ENCODE data around the gene CHFR.
"Not testable (repeated sequence)": the region's sequence is repeated elsewhere in the genome, so short reads cannot be mapped to it uniquely, and the experiment has no call there.

The CHFR gene

DNA sequence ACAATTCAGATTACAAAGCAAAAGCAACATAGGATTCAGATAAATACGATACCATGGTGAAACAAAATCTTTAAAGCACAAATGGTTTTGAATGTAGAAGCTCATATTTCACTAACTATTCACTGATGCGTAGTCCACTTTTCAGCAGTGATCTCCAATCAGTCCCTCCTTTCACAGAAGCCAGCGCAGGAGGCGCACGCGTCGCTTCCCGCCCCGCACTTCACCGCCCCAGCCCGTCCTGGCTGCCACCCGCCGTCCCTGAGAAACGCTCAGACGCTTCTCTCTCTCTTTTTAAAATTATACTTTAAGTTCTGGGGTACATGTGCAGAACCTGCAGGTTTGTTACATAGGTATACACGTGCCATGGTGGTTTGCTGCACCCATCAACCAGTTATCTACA lies 19.8 kb upstream of the CHFR start:
- no peak overlapping the region for H3K4me3 ChIP-seq (replicated peaks; ENCODE audit: low read depth, low read length)
- DNase-seq (ENCODE audit: low read depth) = no peak
- TF ChIP-seq, protein P1, sequence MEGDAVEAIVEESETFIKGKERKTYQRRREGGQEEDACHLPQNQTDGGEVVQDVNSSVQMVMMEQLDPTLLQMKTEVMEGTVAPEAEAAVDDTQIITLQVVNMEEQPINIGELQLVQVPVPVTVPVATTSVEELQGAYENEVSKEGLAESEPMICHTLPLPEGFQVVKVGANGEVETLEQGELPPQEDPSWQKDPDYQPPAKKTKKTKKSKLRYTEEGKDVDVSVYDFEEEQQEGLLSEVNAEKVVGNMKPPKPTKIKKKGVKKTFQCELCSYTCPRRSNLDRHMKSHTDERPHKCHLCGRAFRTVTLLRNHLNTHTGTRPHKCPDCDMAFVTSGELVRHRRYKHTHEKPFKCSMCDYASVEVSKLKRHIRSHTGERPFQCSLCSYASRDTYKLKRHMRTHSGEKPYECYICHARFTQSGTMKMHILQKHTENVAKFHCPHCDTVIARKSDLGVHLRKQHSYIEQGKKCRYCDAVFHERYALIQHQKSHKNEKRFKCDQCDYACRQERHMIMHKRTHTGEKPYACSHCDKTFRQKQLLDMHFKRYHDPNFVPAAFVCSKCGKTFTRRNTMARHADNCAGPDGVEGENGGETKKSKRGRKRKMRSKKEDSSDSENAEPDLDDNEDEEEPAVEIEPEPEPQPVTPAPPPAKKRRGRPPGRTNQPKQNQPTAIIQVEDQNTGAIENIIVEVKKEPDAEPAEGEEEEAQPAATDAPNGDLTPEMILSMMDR (IDR thresholded peaks at IDR 0.05; ENCODE audit: low read length, missing control alignments) = no peak

DNA sequence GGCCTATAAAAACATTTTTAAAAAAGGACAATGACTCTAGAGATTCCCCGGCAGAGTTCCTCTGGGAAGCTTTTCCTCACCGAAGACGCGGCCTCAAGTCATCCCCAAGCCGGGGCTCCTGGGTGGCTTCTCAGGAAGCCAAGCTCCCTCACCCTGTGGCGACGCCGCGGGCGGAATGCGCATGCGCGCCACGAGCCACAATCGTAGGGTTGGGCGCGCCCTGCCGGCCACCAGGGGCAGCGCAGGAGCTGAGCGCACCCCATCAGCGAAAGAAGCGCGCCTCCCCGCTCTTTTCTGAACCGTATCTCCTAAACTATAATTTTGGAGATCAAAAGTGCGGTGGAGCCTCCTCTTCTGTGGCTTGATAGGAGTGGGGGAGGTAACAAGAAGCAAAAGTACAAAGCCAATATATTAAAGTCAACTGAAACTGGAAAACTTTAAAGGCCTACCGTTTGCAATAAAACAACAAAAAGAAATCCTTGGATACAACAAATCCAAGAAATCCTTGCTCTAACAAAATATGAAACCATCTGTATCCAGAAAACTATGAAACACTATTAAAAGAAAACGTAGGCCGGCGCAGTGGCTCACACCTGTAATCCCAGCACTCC lies 17.4 kb upstream of the CHFR start:
- H3K4me3 ChIP-seq (replicated peaks; ENCODE audit: low read depth, low read length) = no peak overlapping the region
- peak; percentile 46 for DNase-seq (ENCODE audit: low read depth)
- TF ChIP-seq, protein P1 (IDR thresholded peaks at IDR 0.05; ENCODE audit: low read length, missing control alignments) = peak; percentile 50

DNA sequence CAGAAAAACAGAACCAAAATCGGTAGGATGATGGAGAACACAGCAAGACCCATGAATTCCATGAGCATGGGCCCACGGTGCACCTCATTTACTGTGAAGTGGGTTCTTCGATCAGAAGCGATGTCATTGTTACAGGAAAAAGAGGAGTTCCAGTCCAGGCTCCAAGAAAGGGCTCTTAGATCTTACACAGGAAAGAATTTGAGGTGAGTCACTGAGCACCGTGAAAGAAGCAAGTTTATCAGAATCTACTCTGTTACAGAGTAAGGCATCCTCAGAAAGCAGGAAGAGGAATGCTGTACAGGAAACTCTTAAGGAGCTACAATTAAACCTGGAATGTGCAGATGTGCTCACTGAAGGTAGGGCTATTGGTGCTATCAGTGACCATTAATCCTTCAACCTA lies 11.6 kb upstream of the CHFR start:
- no peak overlapping the region for H3K4me3 ChIP-seq (replicated peaks; ENCODE audit: low read depth, low read length)
- TF ChIP-seq, protein P1 (IDR thresholded peaks at IDR 0.05; ENCODE audit: low read length, missing control alignments) = no peak
- DNase-seq (ENCODE audit: low read depth) = peak; percentile 19

DNA sequence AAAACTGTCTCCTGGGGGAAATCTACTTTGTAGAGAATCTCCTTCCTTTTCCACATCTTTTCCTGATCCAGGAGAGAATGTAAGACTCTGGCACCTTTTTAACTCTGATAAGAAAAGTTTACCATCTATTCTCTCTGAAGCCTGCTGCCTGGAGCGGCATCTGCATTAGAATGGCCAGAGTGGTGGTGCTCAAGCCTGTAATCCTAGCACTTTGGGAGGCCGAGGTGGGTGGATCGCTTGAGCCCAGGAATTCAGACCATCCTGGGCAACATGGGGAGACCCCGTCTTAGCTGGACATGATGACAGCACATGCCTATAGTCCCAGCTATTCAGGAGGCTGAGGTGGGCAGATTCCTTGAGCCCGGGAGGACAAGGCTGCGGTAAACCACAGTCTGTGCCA lies 1.4 kb upstream of the CHFR start:
- no peak overlapping the region for H3K4me3 ChIP-seq (replicated peaks; ENCODE audit: low read depth, low read length)
- DNase-seq (ENCODE audit: low read depth) = no peak
- TF ChIP-seq, protein P1 (IDR thresholded peaks at IDR 0.05; ENCODE audit: low read length, missing control alignments) = no peak

DNA sequence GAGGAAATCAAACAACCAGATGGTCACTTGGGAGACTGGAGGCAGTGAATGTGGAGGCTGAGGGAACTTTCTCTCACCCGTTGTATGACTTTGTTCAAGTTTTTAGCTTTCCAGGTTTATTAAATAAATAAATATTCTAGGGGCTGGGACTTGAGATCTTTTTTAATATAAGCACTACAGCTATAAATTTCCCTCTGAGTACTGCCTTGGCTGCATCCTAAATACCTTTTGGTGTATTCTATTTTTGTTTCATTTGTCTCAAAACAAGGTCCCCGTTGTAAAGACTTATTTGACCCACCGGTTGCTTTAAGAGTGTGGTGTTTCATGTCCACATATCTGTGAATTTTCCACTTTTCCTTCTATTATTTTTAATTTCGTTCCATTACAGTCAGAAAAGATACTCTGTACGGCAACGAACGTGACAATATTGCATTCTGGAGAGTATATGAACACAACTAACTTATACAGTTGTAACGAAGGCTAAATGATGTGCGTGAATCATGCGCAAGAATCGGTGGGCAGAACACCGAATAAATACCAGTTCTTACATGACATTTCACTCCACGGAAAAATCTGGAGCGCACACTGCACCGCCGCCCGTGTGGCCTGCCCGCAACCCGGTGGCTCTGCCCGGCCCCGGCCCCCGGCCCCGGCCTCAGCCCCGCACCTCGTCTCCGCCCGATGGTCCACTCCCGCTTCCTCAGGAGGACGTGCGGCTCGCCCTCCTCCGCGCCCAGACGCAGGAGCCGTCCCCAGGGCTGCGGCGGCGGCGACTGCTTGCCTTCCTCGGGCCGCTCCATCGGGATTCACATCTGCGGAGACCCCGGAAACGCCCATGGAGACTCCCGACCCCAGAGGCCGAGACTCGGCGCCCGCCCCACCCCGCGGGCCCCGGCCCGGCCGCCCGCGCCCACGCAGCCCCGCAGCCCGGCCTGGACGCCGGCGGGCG lies 602 bp downstream of the CHFR start:
- peak overlapping the region; percentile 86 for H3K4me3 ChIP-seq (replicated peaks; ENCODE audit: low read depth, low read length)
- TF ChIP-seq, protein P1 (IDR thresholded peaks at IDR 0.05; ENCODE audit: low read length, missing control alignments) = no peak
- no peak for DNase-seq (ENCODE audit: low read depth)

DNA sequence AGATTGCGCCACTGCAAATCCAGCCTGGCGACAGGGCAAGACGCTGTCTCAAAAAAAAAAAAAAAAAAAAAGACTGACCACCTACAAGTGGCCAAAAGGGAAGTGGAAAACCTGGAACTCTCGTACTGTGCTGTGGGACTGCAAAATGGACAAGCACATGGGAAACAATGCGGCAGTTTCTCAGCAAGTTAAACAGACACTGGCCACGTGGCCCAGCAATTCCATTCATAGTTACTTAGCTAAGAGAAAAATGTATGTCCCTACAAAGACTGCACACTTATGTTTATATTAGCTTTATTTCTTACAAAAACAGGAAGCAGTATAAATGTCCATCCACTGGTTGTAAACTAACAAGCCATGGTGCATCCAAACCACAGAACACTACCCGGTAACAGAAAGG lies 5.6 kb downstream of the CHFR start:
- no peak overlapping the region for H3K4me3 ChIP-seq (replicated peaks; ENCODE audit: low read depth, low read length)
- TF ChIP-seq, protein P1 (IDR thresholded peaks at IDR 0.05; ENCODE audit: low read length, missing control alignments) = no peak
- DNase-seq (ENCODE audit: low read depth) = peak; percentile 4

DNA sequence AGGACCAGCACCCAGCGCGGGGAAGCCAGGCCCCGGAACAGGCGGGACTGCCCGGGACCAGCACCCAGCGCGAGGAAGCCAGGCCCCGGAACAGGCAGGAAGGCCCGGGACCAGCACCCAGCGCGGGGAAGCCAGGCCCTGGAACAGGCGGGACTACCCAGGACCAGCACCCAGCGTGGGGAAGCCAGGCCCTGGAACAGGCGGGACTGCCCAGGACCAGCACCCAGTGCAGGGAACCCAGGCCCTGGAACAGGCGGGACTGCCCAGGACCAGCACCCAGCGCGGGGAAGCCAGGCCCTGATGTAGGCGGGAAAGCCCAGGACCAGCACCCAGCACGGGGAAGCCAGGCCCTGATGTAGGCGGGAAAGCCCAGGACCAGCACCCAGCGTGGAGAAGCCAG lies 12.8 kb downstream of the CHFR start:
- H3K4me3 ChIP-seq (replicated peaks; ENCODE audit: low read depth, low read length); DNase-seq (ENCODE audit: low read depth): not testable (repeated sequence)
